ENCODE measurements around the gene LRMDA. TPM values are rescaled to one million over a fixed set of nuclear protein-coding genes. Genes with fewer than 3 reads are reported as not detected.

LRMDA gene
- total RNA-seq, 2 donors from 2014 or later, result 12.2 to 25.4 TPM

GRCh38 chr10:76085002-76085816, 653.8 kb downstream of the LRMDA start:
- intact Hi-C loops (cut with DNase I), result no loop called here
- Histone ChIP-seq H3K36me3 (replicated peaks in 1 of 2; ENCODE audit: insufficient read depth in 1 of 2, low read depth in 2 of 2) (no peaks in the 10 kb centered on the region), H3K27ac (no peak overlapping the region), H3K4me1 (no peaks in the 10 kb centered on the region), H3K27me3 (no peaks in the 10 kb centered on the region), H3K4me3 (no peak overlapping the region), H3K9me3 (no peaks in the 10 kb centered on the region)
- TF ChIP-seq CTCF (IDR thresholded peaks at IDR 0.05) (no peak), POLR2A (IDR thresholded peaks at IDR 0.05) (no peak)
- no peak for DNase-seq
- 93 to 96% methylated on average over 6 to 8 of the region's 8 CpGs for WGBS, 2 donors
- no peak for ATAC-seq

GRCh38 chr10:76085817-76086167, 654.4 kb downstream of the LRMDA start:
- ATAC-seq (no peak), DNase-seq (no peak)
- intact Hi-C loops (cut with DNase I), result no loop called here

GRCh38 chr10:76086170-76086760, 654.8 kb downstream of the LRMDA start:
- no peaks in the 10 kb centered on the region for H3K9me3 ChIP-seq
- H3K27ac ChIP-seq, result no peak overlapping the region
- intact Hi-C loops (cut with DNase I), result no loop called here
- no peaks in the 10 kb centered on the region for H3K36me3 ChIP-seq (replicated peaks in 1 of 2; ENCODE audit: insufficient read depth in 1 of 2, low read depth in 2 of 2)
- H3K4me1 ChIP-seq, result no peaks in the 10 kb centered on the region
- no peaks in the 10 kb centered on the region for H3K27me3 ChIP-seq
- DNase-seq (no peak), ATAC-seq (no peak)
- no peak overlapping the region for H3K4me3 ChIP-seq
- TF ChIP-seq CTCF (IDR thresholded peaks at IDR 0.05) (no peak), POLR2A (IDR thresholded peaks at IDR 0.05) (no peak)
- WGBS, 2 donors, result 68 to 89% methylated on average over 6 of the region's 6 CpGs

More at GRCh38 chr10:76085817-76086167, 654.4 kb downstream of the LRMDA start:
- no peaks in the 10 kb centered on the region for H3K36me3 ChIP-seq (replicated peaks in 1 of 2; ENCODE audit: insufficient read depth in 1 of 2, low read depth in 2 of 2)
- no peaks in the 10 kb centered on the region for H3K4me1 ChIP-seq
- WGBS, 2 donors, result 95 to 98% methylated on average over 4 of the region's 4 CpGs
- no peaks in the 10 kb centered on the region for H3K27me3 ChIP-seq
- TF ChIP-seq POLR2A (IDR thresholded peaks at IDR 0.05) (no peak), CTCF (IDR thresholded peaks at IDR 0.05) (no peak)
- no peaks in the 10 kb centered on the region for H3K9me3 ChIP-seq
- H3K27ac ChIP-seq, result no peak overlapping the region
- no peak overlapping the region for H3K4me3 ChIP-seq

GRCh38 chr10:76086761-76087639, 655.6 kb downstream of the LRMDA start:
- peak; percentile 18 to 55 (median 36) for TF ChIP-seq CTCF (IDR thresholded peaks at IDR 0.05)
- no peak for TF ChIP-seq POLR2A (IDR thresholded peaks at IDR 0.05)

More at GRCh38 chr10:76086761-76087639, 655.6 kb downstream of the LRMDA start:
- WGBS, 2 donors, result 47 to 56% methylated on average over 9 of the region's 9 CpGs
- no peaks in the 10 kb centered on the region for H3K36me3 ChIP-seq (replicated peaks in 1 of 2; ENCODE audit: insufficient read depth in 1 of 2, low read depth in 2 of 2)
- peak; percentile 26 to 50 (median 42) for DNase-seq
- no peak overlapping the region for H3K27ac ChIP-seq
- H3K4me1 ChIP-seq, result peaks cover 4% of the 10 kb centered on the region
- H3K4me3 ChIP-seq, result no peak overlapping the region
- peak; percentile 68 for ATAC-seq
- no peaks in the 10 kb centered on the region for H3K9me3 ChIP-seq
- no peaks in the 10 kb centered on the region for H3K27me3 ChIP-seq
- intact Hi-C loops (cut with DNase I), result no loop called here

Measured in body of pancreas (tissue), 4 donors.